PFSK-1 (cell line): ENCODE data around the gene ARF1.

ENCODE experiments used
- FOXP2 ChIP-seq: optimal IDR thresholded peaks from 2 replicates; pipeline ENCODE3; 2011; ENCODE audit warnings: borderline replicate concordance, control low read depth, inconsistent platforms; ENCODE audit not compliant: insufficient read depth; ENCODE audit errors: extremely low read length, extremely low read depth
- POLR2AphosphoS5 ChIP-seq: IDR thresholded peaks from 2 replicates; pipeline ENCODE4 v1.6.1; 2012; ENCODE audit warnings: low read depth, mild to moderate bottlenecking, control low read depth, low read length, moderate library complexity
- REST ChIP-seq, 2 experiments: IDR thresholded peaks; 2 replicates each; pipeline versions ENCODE4 v1.6.1 to v1.8.0; 2011 to 2012; ENCODE audit warnings: low read depth in 2 of 2, low read length in 2 of 2, control low read depth in 1 of 2, inconsistent platforms in 1 of 2, mild to moderate bottlenecking in 1 of 2, moderate library complexity in 1 of 2; ENCODE audit not compliant: insufficient read depth in 1 of 2
- SIN3A ChIP-seq: IDR thresholded peaks from 2 replicates; pipeline ENCODE4 v1.6.1; 2012; ENCODE audit warnings: mild to moderate bottlenecking, low read length, moderate library complexity, borderline replicate concordance; ENCODE audit not compliant: insufficient read depth
- TAF1 ChIP-seq: IDR thresholded peaks from 2 replicates; pipeline ENCODE4 v1.6.1; 2012; ENCODE audit warnings: low read length, control low read depth, borderline replicate concordance; ENCODE audit not compliant: insufficient read depth

The ARF1 gene

DNA sequence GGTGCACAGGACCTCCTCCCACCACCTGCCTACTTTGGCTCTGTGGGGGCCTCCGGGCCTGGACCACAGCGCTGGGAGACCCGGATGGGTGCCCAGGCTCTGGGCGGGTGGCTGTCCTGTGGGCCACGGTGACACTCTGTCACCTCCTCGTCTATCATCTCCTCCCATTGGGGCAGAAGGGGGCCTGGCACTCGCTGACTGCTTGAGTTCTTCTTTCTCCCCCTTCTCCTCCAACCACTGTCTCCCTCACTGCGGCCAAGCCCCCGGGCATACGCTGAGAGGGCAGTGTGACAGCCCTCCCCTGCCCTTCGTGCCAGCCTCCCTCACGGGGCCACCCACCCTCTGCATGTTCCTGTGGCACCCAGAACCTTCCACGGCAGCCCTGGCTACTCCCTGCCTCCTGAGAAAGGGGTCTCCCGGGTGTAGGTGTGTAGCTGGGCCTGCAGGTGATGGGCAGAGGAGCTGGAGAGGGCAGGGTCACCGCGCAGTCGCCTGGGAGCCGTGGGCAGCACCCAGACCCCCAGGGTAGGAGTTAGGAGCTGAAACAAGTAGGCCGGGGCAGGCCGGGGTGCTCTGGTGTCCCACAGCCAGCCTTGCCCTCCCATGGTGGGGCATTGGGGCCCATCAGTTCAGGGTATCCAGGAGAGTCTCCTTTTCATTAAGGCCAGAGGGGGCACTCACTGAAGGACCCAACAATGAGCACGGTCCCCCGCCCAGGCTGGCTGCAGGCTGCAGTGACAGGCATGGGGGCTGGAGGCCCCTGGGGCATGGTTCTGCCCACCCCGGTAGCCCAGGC is 9.2 kb upstream of the ARF1 start:
- TF ChIP-seq POLR2AphosphoS5 (no peak), REST (IDR thresholded peaks at IDR 0.05; ENCODE audit: insufficient read depth in 1 of 2, low read depth in 2 of 2, low read length in 2 of 2) (no peak), FOXP2 (no peak), SIN3A (no peak)

DNA sequence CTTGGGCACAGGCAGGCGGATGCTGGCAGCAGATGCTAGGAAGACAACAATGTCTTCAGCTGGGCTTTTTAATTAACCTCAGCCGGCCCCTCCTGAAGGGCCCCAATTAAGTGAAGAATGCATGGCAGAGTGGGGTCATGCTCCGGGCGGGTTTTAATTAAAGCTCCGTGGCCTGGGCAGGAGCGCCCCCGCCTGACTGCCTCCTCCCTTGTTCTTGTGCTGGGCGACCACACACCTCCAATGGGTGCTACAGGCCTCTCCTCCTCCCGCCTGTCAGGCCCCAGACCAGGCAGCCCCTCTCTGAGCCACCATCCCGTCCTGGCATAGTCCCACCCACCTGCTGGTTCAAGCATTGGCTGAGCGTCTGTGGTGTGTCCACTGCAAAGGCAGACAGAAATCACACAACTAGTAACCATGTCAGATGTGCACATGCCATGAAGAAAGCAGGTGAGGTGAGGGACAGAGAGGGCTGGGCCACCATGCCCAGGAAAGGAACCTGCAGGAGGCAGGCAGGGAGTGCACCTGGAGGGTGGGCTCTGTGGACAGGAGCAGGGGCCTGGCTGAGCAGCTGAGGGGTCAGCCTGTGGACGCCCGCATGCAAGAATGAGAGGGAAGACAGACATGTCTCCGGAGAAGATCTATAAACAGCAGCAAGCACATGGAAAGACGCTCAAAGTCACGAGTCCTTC is 8.5 kb upstream of the ARF1 start:
- TF ChIP-seq SIN3A: no peak
- no peak for TF ChIP-seq TAF1
- no peak for TF ChIP-seq POLR2AphosphoS5

DNA sequence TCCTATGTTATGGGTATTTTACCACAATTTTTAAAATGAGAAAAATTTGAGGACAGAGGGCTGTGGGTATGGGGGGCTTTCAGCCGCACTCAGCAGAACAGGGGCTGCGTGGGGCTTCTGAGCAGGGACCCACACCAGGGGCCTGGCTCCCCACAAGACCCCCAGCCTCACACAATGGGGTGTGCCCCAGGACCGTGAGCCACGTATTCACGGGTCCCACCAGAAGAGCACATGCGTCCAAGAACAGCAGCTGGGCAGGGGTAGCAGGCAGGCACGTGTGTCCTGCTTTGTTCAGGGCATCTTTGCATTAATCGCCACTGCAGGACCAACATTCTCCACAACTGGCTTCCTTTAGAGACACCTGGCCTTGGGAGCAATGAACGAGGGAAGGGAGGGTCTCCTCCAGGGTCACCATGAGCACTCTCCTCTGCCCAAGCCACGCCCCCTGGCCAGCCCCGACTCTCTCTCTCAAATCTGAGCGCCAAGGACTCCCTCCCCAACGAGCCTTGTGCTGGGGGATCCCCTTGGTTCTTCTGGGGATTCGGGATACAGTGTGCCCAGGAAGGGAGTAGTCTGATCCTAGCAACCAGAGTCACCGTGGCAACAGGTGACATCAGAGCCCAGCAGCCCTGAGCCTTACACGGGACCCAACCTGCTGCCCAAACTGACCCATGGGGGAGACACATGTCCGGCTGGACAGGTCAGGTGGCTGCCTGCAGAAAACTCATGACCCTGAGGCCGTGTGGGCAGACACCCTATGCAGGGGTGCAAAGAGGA is 7.4 kb upstream of the ARF1 start:
- TF ChIP-seq TAF1: no peak
- no peak for TF ChIP-seq SIN3A
- no peak for TF ChIP-seq FOXP2
- TF ChIP-seq REST (IDR thresholded peaks at IDR 0.05; ENCODE audit: insufficient read depth in 1 of 2, low read depth in 2 of 2, low read length in 2 of 2): no peak
- no peak for TF ChIP-seq POLR2AphosphoS5

GRCh38 chr1:228075801-228076271 is 6.7 kb upstream of the ARF1 start:
- no peak for TF ChIP-seq REST (IDR thresholded peaks at IDR 0.05; ENCODE audit: insufficient read depth in 1 of 2, low read depth in 2 of 2, low read length in 2 of 2)

- no peak for TF ChIP-seq FOXP2
- TF ChIP-seq REST (IDR thresholded peaks at IDR 0.05; ENCODE audit: insufficient read depth in 1 of 2, low read depth in 2 of 2, low read length in 2 of 2): no peak
- TF ChIP-seq POLR2AphosphoS5: no peak
- no peak for TF ChIP-seq TAF1
- no peak for TF ChIP-seq SIN3A
Observed at GRCh38 chr1:228076796-228077430, 5.6 kb upstream of the ARF1 start.
